Measurements from ENCODE around the gene SPATA12. TPM values are rescaled to one million over a fixed set of nuclear protein-coding genes. Genes with fewer than 3 reads are reported as not detected.

Gene SPATA12
- total RNA-seq, 4 donors from 2014 or later, result not detected

DNA sequence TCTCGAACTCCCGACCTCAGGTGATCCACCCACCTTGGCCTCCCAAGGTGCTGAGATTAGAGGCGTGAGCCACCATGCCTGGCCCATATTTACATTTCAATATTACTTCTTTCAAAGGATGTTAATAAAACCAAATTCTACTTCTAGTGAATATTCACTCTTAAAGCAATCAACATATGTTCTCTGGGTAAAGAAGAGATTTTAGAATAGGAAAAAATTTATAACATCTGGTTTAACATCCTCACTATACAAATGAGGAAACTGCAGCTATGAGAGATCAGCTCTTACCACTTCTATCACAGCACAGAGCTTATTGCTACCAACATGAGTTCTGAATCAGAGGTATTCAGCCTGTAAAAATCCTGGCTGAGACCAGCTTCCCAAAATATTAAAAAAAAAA is 56.0 kb downstream of the SPATA12 start:
- Histone ChIP-seq H3K36me3 (peaks cover 0 to 18% of the 10 kb centered on the region in 2 donors), H3K27me3 (no peaks in the 10 kb centered on the region), H3K4me1 (no peaks in the 10 kb centered on the region), H3K4me3 (no peak overlapping the region), H3K9me3 (no peaks in the 10 kb centered on the region), H3K27ac (no peak overlapping the region)
- 100% methylated on average over 3 of the region's 3 CpGs; no CpG with 5 or more reads in 1 of the 2 donors for WGBS, 2 donors (ENCODE audit: low coverage in 1 of 2)
- TF ChIP-seq EP300 (IDR thresholded peaks at IDR 0.05), result no peak
- no peak for TF ChIP-seq POLR2A (IDR thresholded peaks at IDR 0.05)
- no peak for TF ChIP-seq POLR2AphosphoS5 (IDR thresholded peaks at IDR 0.05)
- ATAC-seq, result no peak

DNA sequence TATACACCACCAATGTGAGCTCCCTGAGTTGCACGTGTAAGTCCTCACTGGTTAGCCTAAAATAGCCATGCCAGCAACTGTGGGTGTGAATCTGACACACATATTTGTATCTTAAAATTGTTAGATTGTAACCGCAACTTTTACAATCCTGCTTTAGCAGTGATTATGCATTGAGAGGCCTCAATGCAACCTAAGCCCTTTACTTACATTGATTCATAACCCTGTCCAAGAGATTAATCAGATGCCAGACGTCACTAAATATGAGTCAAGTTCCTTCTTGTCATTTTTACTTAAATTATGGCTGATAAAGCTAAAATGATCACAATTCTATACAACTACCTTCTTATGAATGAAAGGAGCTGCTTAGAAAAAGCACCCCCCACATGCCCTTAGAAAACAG is 57.8 kb downstream of the SPATA12 start:
- Histone ChIP-seq H3K27me3 (no peaks in the 10 kb centered on the region), H3K36me3 (peaks cover 0 to 12% of the 10 kb centered on the region in 2 donors), H3K4me3 (no peak overlapping the region), H3K4me1 (no peaks in the 10 kb centered on the region), H3K9me3 (no peaks in the 10 kb centered on the region), H3K27ac (no peak overlapping the region)
- 48 to 53% methylated on average over 3 of the region's 3 CpGs for WGBS, 2 donors (ENCODE audit: low coverage in 1 of 2)
- TF ChIP-seq EP300 (IDR thresholded peaks at IDR 0.05) (no peak), POLR2AphosphoS5 (IDR thresholded peaks at IDR 0.05) (no peak), POLR2A (IDR thresholded peaks at IDR 0.05) (no peak)
- TF ChIP-seq, protein P1, sequence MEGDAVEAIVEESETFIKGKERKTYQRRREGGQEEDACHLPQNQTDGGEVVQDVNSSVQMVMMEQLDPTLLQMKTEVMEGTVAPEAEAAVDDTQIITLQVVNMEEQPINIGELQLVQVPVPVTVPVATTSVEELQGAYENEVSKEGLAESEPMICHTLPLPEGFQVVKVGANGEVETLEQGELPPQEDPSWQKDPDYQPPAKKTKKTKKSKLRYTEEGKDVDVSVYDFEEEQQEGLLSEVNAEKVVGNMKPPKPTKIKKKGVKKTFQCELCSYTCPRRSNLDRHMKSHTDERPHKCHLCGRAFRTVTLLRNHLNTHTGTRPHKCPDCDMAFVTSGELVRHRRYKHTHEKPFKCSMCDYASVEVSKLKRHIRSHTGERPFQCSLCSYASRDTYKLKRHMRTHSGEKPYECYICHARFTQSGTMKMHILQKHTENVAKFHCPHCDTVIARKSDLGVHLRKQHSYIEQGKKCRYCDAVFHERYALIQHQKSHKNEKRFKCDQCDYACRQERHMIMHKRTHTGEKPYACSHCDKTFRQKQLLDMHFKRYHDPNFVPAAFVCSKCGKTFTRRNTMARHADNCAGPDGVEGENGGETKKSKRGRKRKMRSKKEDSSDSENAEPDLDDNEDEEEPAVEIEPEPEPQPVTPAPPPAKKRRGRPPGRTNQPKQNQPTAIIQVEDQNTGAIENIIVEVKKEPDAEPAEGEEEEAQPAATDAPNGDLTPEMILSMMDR (IDR thresholded peaks at IDR 0.05), result no peak
- ATAC-seq, result no peak

DNA sequence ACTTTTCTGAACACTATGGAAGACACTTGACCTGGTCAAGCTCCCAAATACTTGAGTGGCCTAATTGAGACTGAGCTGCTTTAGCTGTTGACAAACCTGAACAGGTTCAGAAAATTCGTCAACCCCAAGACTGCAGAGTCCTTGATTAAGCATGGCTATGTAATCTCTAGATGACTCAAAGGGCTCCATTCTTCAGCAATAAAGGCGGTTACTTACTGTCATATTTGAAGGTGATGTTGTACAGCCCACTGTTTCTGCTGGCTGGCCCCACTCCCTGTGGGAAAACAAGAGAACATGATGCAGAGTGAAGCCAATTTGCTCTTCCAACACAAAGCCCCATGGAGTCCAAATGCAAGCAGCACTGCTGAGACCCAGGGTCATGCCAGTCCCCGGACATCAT is 59.6 kb downstream of the SPATA12 start:
- Histone ChIP-seq H3K27ac (no peak overlapping the region), H3K36me3 (no peaks in the 10 kb centered on the region), H3K9me3 (no peaks in the 10 kb centered on the region), H3K4me1 (no peaks in the 10 kb centered on the region), H3K27me3 (no peaks in the 10 kb centered on the region), H3K4me3 (no peak overlapping the region)
- WGBS, 2 donors (ENCODE audit: low coverage in 1 of 2), result 17% methylated on average over 2 of the region's 3 CpGs; no CpG with 5 or more reads in 1 of the 2 donors
- peak; percentile 34 for ATAC-seq
- TF ChIP-seq, protein P1 (IDR thresholded peaks at IDR 0.05), result no peak
- peak; percentile 86 for TF ChIP-seq POLR2AphosphoS5 (IDR thresholded peaks at IDR 0.05)

DNA sequence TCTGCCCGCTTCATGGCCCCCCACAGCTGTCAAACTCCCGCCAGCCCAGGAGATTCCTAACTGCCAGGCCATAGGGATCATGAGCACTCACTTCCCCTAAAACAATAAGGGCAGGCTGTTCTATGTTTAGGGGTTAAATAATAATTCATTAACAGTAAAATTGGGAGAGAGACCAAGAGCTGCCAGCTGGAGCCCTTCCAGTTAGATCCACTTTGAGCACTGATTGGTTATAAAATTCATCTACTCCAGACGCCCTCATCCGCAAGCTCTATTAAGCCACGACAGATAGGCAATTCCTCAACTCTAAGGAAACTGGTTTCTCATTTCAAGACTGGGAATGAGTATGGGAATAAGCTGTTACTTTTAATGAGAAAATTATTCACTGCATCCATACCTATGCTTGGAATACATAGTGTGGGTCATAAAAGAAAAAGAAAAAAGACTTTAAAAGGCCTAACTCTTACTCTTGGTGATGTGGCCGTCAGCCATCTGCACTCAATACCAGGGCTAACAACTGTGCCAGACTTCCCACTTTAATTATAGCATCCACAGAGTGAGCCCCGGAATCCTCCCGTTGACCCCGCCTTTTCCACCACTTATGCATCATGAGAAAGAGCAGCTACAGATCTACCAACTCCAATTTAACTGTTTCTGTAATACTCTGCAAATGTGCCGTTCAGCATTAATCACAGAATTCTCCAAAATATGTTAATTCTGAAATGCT is 60.1 kb downstream of the SPATA12 start:
- Histone ChIP-seq H3K27me3 (no peaks in the 10 kb centered on the region), H3K36me3 (no peaks in the 10 kb centered on the region), H3K4me1 (no peaks in the 10 kb centered on the region), H3K9me3 (no peaks in the 10 kb centered on the region), H3K27ac (no peak overlapping the region), H3K4me3 (no peak overlapping the region)
- no peak for ATAC-seq
- TF ChIP-seq POLR2AphosphoS5 (IDR thresholded peaks at IDR 0.05) (no peak), EP300 (IDR thresholded peaks at IDR 0.05) (no peak), POLR2A (IDR thresholded peaks at IDR 0.05) (no peak)
- TF ChIP-seq, protein P1 (IDR thresholded peaks at IDR 0.05), result no peak
- WGBS, 2 donors (ENCODE audit: low coverage in 1 of 2), result 50 to 70% methylated on average over 8 to 10 of the region's 10 CpGs

Other genes with a start within 250 kb of the SPATA12 start
- 10 to 100 TPM in 2 of 4 donors, 1 to 10 TPM in 2; 4.5 to 15.9 (median 8.7) TPM for gene IL17RD, start 104.7 kb downstream of the SPATA12 start, total RNA-seq
- gene HESX1, start 139.3 kb downstream of the SPATA12 start, total RNA-seq, result not detected
- gene APPL1, start 167.1 kb downstream of the SPATA12 start, total RNA-seq, result 10 to 100 TPM; 39.5 to 59.8 (median 56.1) TPM
- under 1 TPM in 1 of 4 donors, not detected in 3; 0.16 TPM for gene ASB14, start 232.0 kb downstream of the SPATA12 start, total RNA-seq

All from gastroesophageal sphincter (tissue), 4 donors.